Fibroblast of pulmonary artery (primary cell): ENCODE data around the gene ZNF764.
A peak's percentile ranks its signal among the peaks of the same experiment; 100 is the strongest.

Source experiments
- DNase-seq: peaks from one replicate; pipeline ENCODE4 v3.0.0-alpha.2; 2010; ENCODE audit warnings: low read depth
- H3K4me3 ChIP-seq: replicated peaks from 2 replicates; pipeline ENCODE4 v1.5.1; 2011; ENCODE audit warnings: low read depth, mild to moderate bottlenecking, control low read depth, low read length, moderate library complexity
- TF ChIP-seq, protein P1 (sequence below): IDR thresholded peaks from 2 replicates; pipeline ENCODE4 v1.5.1; 2011; ENCODE audit warnings: mild to moderate bottlenecking, control low read depth, low read length, inconsistent platforms; ENCODE audit errors: missing control alignments

The ZNF764 gene

DNA sequence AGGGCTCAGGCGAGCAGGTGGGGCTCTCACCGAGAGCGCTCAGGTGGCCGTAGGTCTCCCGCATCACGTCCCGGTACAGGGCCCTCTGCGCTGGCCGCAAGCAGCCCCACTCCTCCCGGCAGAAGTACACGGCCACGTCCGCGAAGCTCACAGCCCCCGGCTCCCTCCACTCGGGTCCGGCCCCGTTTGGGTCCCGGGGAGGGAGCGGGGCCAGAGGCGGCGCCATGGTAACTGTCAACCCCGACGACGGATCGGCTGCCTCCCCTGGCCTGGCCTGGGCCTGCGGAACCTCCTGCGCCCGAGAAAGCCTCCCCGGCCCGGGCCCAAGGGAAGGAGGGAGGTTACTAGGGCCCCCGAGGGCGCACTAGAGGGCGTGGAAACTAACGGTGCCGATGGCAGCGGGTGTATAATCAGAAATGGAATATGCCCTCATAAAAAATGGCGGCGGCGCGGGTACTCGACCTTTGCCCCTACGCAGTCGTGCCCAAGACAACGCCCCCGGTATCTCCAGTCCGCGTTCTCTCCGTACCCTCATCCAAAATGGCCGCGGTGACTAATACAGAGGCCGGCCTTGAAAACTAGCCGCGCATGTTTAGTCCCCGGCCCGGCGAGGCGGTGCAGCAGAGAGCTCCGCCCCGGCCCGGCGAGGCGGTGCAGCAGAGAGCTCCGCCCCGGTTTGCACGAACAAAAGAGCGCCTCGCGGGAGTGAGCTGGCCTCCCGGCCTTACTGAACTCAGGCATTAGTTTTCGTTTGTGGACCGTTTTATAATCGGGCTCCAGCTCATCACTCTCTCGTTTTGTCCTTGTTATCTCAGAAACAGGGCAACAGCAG lies at the start of gene ZNF764:
Gene ZNF764, minus strand, starts transcription at position 418 of the 832 bp plus-strand sequence. Its CDS starts 192 bp downstream, at position 226.
- peak within 1 kb of the TSS; percentile 75 for H3K4me3 ChIP-seq
- TF ChIP-seq, protein P1, sequence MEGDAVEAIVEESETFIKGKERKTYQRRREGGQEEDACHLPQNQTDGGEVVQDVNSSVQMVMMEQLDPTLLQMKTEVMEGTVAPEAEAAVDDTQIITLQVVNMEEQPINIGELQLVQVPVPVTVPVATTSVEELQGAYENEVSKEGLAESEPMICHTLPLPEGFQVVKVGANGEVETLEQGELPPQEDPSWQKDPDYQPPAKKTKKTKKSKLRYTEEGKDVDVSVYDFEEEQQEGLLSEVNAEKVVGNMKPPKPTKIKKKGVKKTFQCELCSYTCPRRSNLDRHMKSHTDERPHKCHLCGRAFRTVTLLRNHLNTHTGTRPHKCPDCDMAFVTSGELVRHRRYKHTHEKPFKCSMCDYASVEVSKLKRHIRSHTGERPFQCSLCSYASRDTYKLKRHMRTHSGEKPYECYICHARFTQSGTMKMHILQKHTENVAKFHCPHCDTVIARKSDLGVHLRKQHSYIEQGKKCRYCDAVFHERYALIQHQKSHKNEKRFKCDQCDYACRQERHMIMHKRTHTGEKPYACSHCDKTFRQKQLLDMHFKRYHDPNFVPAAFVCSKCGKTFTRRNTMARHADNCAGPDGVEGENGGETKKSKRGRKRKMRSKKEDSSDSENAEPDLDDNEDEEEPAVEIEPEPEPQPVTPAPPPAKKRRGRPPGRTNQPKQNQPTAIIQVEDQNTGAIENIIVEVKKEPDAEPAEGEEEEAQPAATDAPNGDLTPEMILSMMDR: no peak
- peak; percentile 98 for DNase-seq

DNA sequence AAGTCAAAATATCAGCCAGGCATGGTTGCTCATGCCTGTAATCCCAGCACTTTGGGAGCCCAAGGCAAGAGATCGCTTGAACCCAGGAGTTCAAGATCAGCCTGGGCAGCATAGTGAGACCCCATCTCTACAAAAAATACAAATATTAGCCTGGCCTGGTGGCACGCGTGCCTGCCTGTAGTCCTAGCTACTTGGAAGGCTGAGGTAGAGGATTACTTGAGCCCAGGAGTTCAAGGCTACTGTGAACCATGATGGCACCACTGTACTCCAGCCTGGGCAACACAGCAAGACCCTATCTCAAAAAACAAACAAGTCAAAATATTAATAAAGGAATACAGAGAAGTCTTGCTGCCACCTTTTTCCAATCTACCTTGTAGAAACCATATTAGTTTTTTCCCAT lies 47.8 kb upstream of the ZNF764 start:
- DNase-seq: no peak
- TF ChIP-seq, protein P1: no peak

DNA sequence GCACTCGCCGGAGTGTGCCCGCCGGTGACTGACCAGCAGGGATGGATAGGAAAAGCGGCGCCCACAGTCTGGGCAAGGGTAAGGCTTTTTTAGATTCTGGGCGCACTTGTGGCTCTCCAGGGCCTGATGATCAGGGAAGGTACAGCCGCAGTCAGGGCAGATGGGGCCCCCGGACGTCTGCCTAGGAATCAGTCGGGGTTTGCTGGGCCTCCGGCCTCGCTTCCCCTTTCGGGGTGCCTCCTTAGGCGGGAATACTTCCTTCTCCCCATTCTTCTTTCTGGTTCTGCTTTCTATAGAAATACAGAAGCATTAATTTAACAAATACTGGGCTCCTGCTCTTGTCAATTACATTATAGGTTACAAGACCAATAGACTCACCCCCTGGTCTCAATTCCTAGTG lies 47.0 kb upstream of the ZNF764 start:
- TF ChIP-seq, protein P1: no peak
- DNase-seq: no peak
- no peak overlapping the region for H3K4me3 ChIP-seq

More for the DNA sequence above, 47.8 kb upstream of the ZNF764 start:
- H3K4me3 ChIP-seq: no peak overlapping the region

DNA sequence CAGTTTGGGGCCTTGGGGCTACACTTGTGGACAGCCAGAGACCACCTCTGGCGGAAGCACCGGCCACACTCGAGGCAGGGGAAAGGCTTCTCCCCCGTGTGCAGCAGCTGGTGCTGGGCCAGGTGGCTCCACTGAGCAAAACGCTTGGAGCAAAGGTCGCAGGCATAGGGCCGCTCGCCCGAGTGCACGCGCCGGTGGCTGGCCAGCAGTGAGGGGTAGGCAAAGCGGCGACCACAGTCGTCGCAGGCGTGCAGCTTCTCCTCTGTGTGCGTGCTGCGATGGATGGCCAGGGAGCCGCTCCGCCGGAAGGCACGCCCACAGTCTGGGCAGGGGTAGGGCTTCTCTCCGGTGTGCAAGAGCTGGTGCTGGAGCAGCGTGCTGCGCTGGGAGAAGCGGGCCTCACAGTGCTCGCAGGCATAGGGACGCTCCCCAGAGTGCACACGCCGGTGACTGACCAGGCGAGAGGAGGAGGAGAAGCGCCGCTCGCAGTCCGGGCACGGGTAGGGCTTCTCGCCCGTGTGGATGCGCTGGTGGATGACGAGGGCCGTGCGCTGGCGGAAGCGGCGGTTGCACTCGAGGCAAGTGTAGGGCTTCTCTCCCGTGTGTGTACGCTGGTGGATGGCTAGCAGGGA lies 46.3 kb upstream of the ZNF764 start:
- no peak for DNase-seq
- H3K4me3 ChIP-seq: no peak overlapping the region
- TF ChIP-seq, protein P1: no peak

DNA sequence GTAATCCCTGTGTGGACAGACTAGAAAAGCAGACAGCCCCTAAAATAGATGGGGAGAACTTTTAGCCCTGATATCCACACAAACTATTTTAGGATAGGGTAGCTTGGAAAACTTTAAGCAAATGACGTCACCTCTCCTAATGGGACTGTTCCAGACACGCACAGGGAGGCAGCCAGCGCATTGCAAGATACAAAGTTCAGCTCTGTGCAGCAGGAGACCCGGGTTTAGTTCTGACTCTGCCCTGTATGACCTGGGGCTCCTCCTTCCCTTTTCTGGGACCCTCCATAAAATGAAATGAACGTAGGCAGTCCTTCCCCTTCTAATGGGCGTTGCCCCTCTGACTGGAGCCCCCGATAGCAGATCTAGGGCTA lies 45.8 kb upstream of the ZNF764 start:
- DNase-seq: no peak
- no peak overlapping the region for H3K4me3 ChIP-seq
- TF ChIP-seq, protein P1: no peak

DNA sequence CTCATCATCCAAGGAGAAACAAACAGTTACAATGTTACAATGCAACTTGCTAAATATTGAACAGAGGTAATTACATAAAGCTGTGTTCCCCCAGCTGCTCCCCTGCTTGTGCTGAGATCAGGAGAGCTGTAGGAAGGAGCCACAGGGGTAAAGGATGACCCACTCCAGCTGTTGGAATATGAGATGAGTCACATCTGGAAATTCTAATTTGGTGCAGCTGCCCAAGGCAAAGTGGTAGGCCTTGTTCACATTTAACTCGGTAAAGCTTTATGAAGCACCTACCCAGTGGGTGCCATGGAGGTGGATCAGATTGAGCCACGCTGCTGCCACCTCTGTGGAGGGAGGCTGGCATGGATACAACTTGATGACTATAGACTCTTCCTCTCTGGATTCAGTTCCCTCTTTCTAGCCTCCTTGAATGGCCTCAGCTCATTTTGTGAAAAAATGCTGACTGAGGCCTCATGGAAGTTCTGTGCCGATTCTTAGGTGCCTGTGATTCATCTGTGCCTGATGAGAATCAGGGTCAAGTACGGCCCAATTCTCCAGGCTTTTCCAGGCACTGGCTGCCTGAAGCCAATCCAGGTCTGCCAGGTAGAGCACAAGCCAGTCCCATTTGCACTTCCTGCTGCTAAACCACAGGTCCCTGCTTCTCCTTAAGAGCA lies 44.6 kb upstream of the ZNF764 start:
- peak; percentile 16 for DNase-seq
- H3K4me3 ChIP-seq: no peak overlapping the region

More for the DNA sequence above, 44.6 kb upstream of the ZNF764 start:
- TF ChIP-seq, protein P1: no peak
